Endothelial cell of umbilical vein (primary cell): ENCODE results near the gene MACROD2. TPM values are rescaled to one million over a fixed set of nuclear protein-coding genes. Genes with fewer than 3 reads are reported as not detected.

Source experiments
- BruUV-seq: library from RNA; stranded (reverse); fragments of 400-500 nt; replicated peaks from 2 replicates; lab custom pipeline; 2021; lab: Mats Ljungman, UMichigan
- CTCF ChIA-PET: fragments of 300-600, 350-600 bp; sonication (Branson Sonifier 250); formaldehyde crosslinking; loops from one replicate; lab custom pipeline; 2021; ENCODE audit warnings: antibody characterized with exemption, inconsistent platforms; lab: Charles Lee
- POLR2A ChIA-PET: fragments of 300-600, 350-600 bp; sonication (Branson Sonifier 250); formaldehyde crosslinking; loops from one replicate; lab custom pipeline; 2021; ENCODE audit warnings: antibody characterized with exemption, inconsistent platforms; lab: Charles Lee
- DNase-seq: peaks from one replicate; pipeline ENCODE4 v3.0.0-alpha.2; 2011; ENCODE audit warnings: low read depth, low spot score
- FAIRE-seq: peaks from 2 replicates; lab custom pipeline; 2011; peaks lifted over from hg19 to GRCh38; lab: Jason Lieb, UNC
- H2AFZ ChIP-seq: 2 replicates; pipeline ENCODE4 v1.6.0; 2012; ENCODE audit warnings: low read depth, low read length, control low read depth, inconsistent platforms
- H3K27ac ChIP-seq: 2 replicates; pipeline ENCODE4 v1.5.1; 2011; ENCODE audit warnings: low read depth, mild to moderate bottlenecking, control low read depth, low read length, moderate library complexity; ENCODE audit not compliant: insufficient read depth
- H3K27me3 ChIP-seq, 2 experiments: 2 replicates each; pipeline versions ENCODE4 v1.6.0 to v1.6.1; 2011; ENCODE audit warnings: low read length in 2 of 2, mixed read lengths in 1 of 2; ENCODE audit not compliant: control insufficient read depth in 2 of 2, insufficient read depth in 2 of 2
- H3K36me3 ChIP-seq, 2 experiments: 2 replicates in 1 of 2; 3 replicates in 1 of 2; pipeline ENCODE4 v1.5.1; 2011; ENCODE audit warnings: low read length in 2 of 2, mild to moderate bottlenecking in 1 of 2, moderate library complexity in 1 of 2; ENCODE audit not compliant: control insufficient read depth in 2 of 2, insufficient read depth in 2 of 2; ENCODE audit errors: extremely low read depth in 1 of 2
- H3K4me1 ChIP-seq: 3 replicates; pipeline ENCODE4 v1.5.1; 2011; ENCODE audit warnings: mild to moderate bottlenecking, low read length; ENCODE audit not compliant: control insufficient read depth, insufficient read depth; ENCODE audit errors: extremely low read depth
- H3K4me2 ChIP-seq: 2 replicates; pipeline ENCODE4 v1.6.1; 2011; ENCODE audit warnings: low read length, control low read depth, mixed read lengths; ENCODE audit not compliant: insufficient read depth
- H3K4me3 ChIP-seq, 3 experiments: fragments of 200-600 bp in 1 of 3; sonication (generic), shearing (Covaris generic) in 1 of 3; replicated peaks in 1 of 3; 2 replicates each; pipeline ENCODE4 v1.5.1; 2011 to 2016; ENCODE audit warnings: control low read depth in 3 of 3, low read length in 3 of 3, mild to moderate bottlenecking in 2 of 3, inconsistent platforms in 1 of 3, low read depth in 1 of 3, moderate library complexity in 1 of 3; ENCODE audit not compliant: insufficient read depth in 1 of 3
- H3K79me2 ChIP-seq: 2 replicates; pipeline ENCODE4 v1.6.0; 2012; ENCODE audit warnings: low read length, inconsistent platforms; ENCODE audit not compliant: control insufficient read depth, insufficient read depth
- H3K9ac ChIP-seq: replicated peaks from 2 replicates; pipeline ENCODE3; 2011; ENCODE audit warnings: low read length, control low read depth; ENCODE audit not compliant: insufficient read depth; ENCODE audit errors: extremely low read depth
- H3K9me1 ChIP-seq: replicated peaks from 3 replicates; pipeline ENCODE4 v1.6.0; 2011; ENCODE audit warnings: mild to moderate bottlenecking, low read length; ENCODE audit not compliant: control insufficient read depth, insufficient read depth; ENCODE audit errors: extremely low read depth
- H3K9me3 ChIP-seq: replicated peaks from 2 replicates; pipeline ENCODE4 v1.5.1; 2012; ENCODE audit warnings: low read length, inconsistent platforms; ENCODE audit not compliant: control insufficient read depth, insufficient read depth
- H4K20me1 ChIP-seq: replicated peaks from 2 replicates; pipeline ENCODE3; 2011; ENCODE audit warnings: mild to moderate bottlenecking, low read length; ENCODE audit not compliant: control insufficient read depth, insufficient read depth; ENCODE audit errors: extremely low read depth
- EZH2 ChIP-seq: IDR thresholded peaks from 2 replicates; pipeline ENCODE4 v1.6.1; 2012; ENCODE audit warnings: borderline replicate concordance, low read depth, mild to moderate bottlenecking, moderate library complexity, low read length, inconsistent platforms; ENCODE audit not compliant: severe bottlenecking
- FOS ChIP-seq: IDR thresholded peaks from 2 replicates; pipeline ENCODE4 v1.6.1; 2011; ENCODE audit warnings: mild to moderate bottlenecking, low read length, moderate library complexity, borderline replicate concordance; ENCODE audit not compliant: insufficient read depth
- GATA2 ChIP-seq: IDR thresholded peaks from 2 replicates; pipeline ENCODE4 v1.7.0; 2011; ENCODE audit warnings: low read depth, mild to moderate bottlenecking, moderate library complexity, mixed read lengths, low read length; ENCODE audit not compliant: insufficient read length, insufficient read depth
- JUN ChIP-seq: IDR thresholded peaks from 2 replicates; pipeline ENCODE4 v1.6.1; 2011; ENCODE audit warnings: borderline replicate concordance, low read depth; ENCODE audit not compliant: insufficient read length, insufficient read depth
- MAX ChIP-seq: IDR thresholded peaks from 2 replicates; pipeline ENCODE4 v1.6.1; 2011; ENCODE audit not compliant: insufficient read depth, insufficient read length
- MYC ChIP-seq: IDR thresholded peaks from one replicate; pipeline ENCODE4 v1.6.1; 2011; ENCODE audit warnings: mild to moderate bottlenecking, low read depth, low read length
- POLR2A ChIP-seq: IDR thresholded peaks from 2 replicates; pipeline ENCODE4 v1.6.1; 2012; ENCODE audit warnings: low read depth, mild to moderate bottlenecking, control low read depth, low read length
- POLR2AphosphoS5 ChIP-seq: IDR thresholded peaks from 2 replicates; pipeline ENCODE4 v1.6.1; 2012; ENCODE audit warnings: low read depth, mild to moderate bottlenecking, control low read depth, low read length, moderate library complexity; ENCODE audit not compliant: insufficient read depth
- dilution Hi-C: fragments of 300-500 bp; cut with MboI; formaldehyde crosslinking; loops from one replicate; pipeline ENCODE4 v1.15.0; 2019; ENCODE audit warnings: low sequenced_read_pairs; ENCODE audit not compliant: extremely low pct_ligation_motif_present
- intact Hi-C: fragments of 100-400 bp; cut with micrococcal nuclease; formaldehyde crosslinking; loops from one replicate; pipeline ENCODE4 v1.10.0; 2022
- polyA plus RNA-seq, 4 experiments: library from polyadenylated mRNA; depleted of rRNA in 3 of 4; stranded (reverse) in 3 of 4; unstranded in 1 of 4; fragments of >200 nt; gene quantifications; 2 replicates each; pipeline versions ENCODE4 v1.2.1 to v1.2.3, GENCODE V29; 2011 to 2012; ENCODE audit warnings: missing spikeins in 1 of 4
- total RNA-seq: library from RNA; stranded (reverse); gene quantifications from 2 replicates; pipeline ENCODE4 v1.2.3, GENCODE V29; 2021
- TF ChIP-seq, protein P1 (sequence below), 2 donors: IDR thresholded peaks; 1 replicate in 1 of 2; 2 replicates in 1 of 2; pipeline ENCODE4 v1.5.1; 2011; ENCODE audit warnings: low read length in 2 of 2, mild to moderate bottlenecking in 2 of 2, moderate library complexity in 2 of 2, control low read depth in 1 of 2, inconsistent platforms in 1 of 2, low read depth in 1 of 2; ENCODE audit not compliant: insufficient read depth in 1 of 2; ENCODE audit errors: extremely low read depth in 1 of 2

MACROD2 gene
- total and polyA plus RNA-seq, 2 donors (not counting 3 experiments of a cell fraction or from before 2014, with no cell fraction given), result 0.11 to 0.73 TPM

DNA sequence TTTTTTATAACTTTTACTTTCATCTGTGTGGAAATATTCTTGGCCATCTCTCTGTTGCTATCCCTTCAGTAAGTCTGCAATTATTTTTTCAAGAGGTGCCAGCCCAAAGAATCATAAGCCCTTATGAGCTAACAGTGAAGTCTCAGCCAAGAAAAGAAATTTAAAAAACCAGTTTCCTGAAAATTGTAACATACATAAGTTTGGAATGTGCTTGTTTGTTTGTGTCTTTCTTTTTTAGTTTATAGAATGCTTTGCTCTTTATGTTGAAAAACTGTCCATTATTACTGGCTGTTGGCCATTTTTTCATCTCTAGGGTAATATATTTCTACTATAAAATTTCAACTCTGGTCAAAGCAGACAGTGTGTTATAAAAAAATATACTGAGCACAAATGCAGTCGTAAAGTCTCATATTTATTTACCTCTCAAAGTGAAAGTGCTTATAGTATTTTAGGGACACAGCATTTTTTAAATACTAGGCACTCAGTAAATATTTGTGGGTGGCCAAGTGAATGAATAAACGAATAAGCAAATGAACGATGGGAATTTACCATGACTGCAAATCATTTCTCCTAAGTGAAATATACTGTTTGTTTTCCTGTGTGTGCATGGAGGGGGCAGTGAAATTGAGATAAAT, 1918.2 kb downstream of the MACROD2 start:
- peaks cover 4% of the 10 kb centered on the region for H3K4me1 ChIP-seq
- dilution Hi-C loops (no loop called here), intact Hi-C loops (no loop called here)
- DNase-seq (no peak), FAIRE-seq (no peak)
- CTCF ChIA-PET, result no interaction called here
- no peak overlapping the region for H3K27ac ChIP-seq
- no peaks in the 10 kb centered on the region for H3K79me2 ChIP-seq
- TF ChIP-seq EZH2, result no peak
- no peak for TF ChIP-seq JUN
- no peak for TF ChIP-seq FOS
- TF ChIP-seq POLR2AphosphoS5, result no peak
- no peak for TF ChIP-seq GATA2
- no peak for TF ChIP-seq POLR2A
- TF ChIP-seq, protein P1, sequence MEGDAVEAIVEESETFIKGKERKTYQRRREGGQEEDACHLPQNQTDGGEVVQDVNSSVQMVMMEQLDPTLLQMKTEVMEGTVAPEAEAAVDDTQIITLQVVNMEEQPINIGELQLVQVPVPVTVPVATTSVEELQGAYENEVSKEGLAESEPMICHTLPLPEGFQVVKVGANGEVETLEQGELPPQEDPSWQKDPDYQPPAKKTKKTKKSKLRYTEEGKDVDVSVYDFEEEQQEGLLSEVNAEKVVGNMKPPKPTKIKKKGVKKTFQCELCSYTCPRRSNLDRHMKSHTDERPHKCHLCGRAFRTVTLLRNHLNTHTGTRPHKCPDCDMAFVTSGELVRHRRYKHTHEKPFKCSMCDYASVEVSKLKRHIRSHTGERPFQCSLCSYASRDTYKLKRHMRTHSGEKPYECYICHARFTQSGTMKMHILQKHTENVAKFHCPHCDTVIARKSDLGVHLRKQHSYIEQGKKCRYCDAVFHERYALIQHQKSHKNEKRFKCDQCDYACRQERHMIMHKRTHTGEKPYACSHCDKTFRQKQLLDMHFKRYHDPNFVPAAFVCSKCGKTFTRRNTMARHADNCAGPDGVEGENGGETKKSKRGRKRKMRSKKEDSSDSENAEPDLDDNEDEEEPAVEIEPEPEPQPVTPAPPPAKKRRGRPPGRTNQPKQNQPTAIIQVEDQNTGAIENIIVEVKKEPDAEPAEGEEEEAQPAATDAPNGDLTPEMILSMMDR (IDR thresholded peaks at IDR 0.05; ENCODE audit: extremely low read depth in 1 of 2, insufficient read depth in 1 of 2, low read depth in 1 of 2, low read length in 2 of 2), result no peak
- no peak for TF ChIP-seq MYC
- no peak for TF ChIP-seq MAX
- no peak overlapping the region for H3K4me2 ChIP-seq
- no peak overlapping the region for H2AFZ ChIP-seq
- H3K36me3 ChIP-seq, result no peaks in the 10 kb centered on the region
- POLR2A ChIA-PET, result no interaction called here
- H3K4me3 ChIP-seq, result no peak overlapping the region
- no peak overlapping the region for H3K9ac ChIP-seq
- no peaks in the 10 kb centered on the region for H3K9me1 ChIP-seq
- BruUV-seq, result no TSS peak
- H3K9me3 ChIP-seq, result no peaks in the 10 kb centered on the region
- no peaks in the 10 kb centered on the region for H3K27me3 ChIP-seq
- H4K20me1 ChIP-seq, result no peaks in the 10 kb centered on the region
